Liver (tissue), 3 donors: Measurements from ENCODE around the gene GRXCR2.

Experiments
- ATF3 ChIP-seq: IDR thresholded peaks from 2 replicates; pipeline ENCODE4 v1.6.1; 2016; ENCODE audit warnings: antibody characterized with exemption
- CTCF ChIP-seq: fragments of 150-350 bp; IDR thresholded peaks from 2 replicates; pipeline ENCODE4 v1.5.1; 2017; ENCODE audit warnings: improper control_type of control experiment, low read depth, low read length; ENCODE audit not compliant: missing input control
- EGR1 ChIP-seq, 2 donors: IDR thresholded peaks; 2 replicates each; pipeline ENCODE4 v1.6.1; 2016 to 2018; ENCODE audit warnings: antibody characterized with exemption in 2 of 2, low read depth in 2 of 2
- FOXA1 ChIP-seq: IDR thresholded peaks from 2 replicates; pipeline ENCODE4 v1.6.1; 2016; ENCODE audit warnings: antibody characterized with exemption
- FOXA2 ChIP-seq: IDR thresholded peaks from 2 replicates; pipeline ENCODE4 v1.6.1; 2016; ENCODE audit warnings: antibody characterized with exemption
- JUND ChIP-seq, 2 donors: IDR thresholded peaks; 2 replicates each; pipeline ENCODE4 v1.6.1; 2016; ENCODE audit warnings: antibody characterized with exemption in 2 of 2
- MAX ChIP-seq: IDR thresholded peaks from 2 replicates; pipeline ENCODE4 v1.6.1; 2016; ENCODE audit warnings: antibody characterized with exemption
- RAD21 ChIP-seq, 2 donors: IDR thresholded peaks; 2 replicates each; pipeline ENCODE4 v1.6.1; 2016; ENCODE audit warnings: antibody characterized with exemption in 2 of 2, mild to moderate bottlenecking in 2 of 2
- RXRA ChIP-seq, 2 donors: IDR thresholded peaks; 2 replicates each; pipeline ENCODE4 v1.6.1; 2017 to 2018; ENCODE audit warnings: antibody characterized with exemption in 2 of 2, mild to moderate bottlenecking in 1 of 2
- SP1 ChIP-seq: IDR thresholded peaks from 2 replicates; pipeline ENCODE4 v1.6.1; 2018; ENCODE audit warnings: antibody characterized with exemption, mild to moderate bottlenecking
- TAF1 ChIP-seq: conservative IDR thresholded peaks from 2 replicates; pipeline ENCODE4 v1.6.1; 2016; ENCODE audit warnings: antibody characterized with exemption, mild to moderate bottlenecking
- YY1 ChIP-seq: IDR thresholded peaks from 2 replicates; pipeline ENCODE4 v1.6.1; 2016; ENCODE audit warnings: antibody characterized with exemption, mild to moderate bottlenecking
- TF ChIP-seq, protein P1 (sequence below): IDR thresholded peaks from 2 replicates; pipeline ENCODE4 v1.6.1; 2016; ENCODE audit warnings: antibody characterized with exemption, mild to moderate bottlenecking
- donor health status: healthy.
- donor health status: healthy.

- TF ChIP-seq JUND (IDR thresholded peaks at IDR 0.05) (no peak), TAF1 (no peak), CTCF (no peak), SP1 (no peak), EGR1 (IDR thresholded peaks at IDR 0.05; ENCODE audit: low read depth in 2 of 2) (no peak), MAX (no peak), FOXA1 (no peak), ATF3 (no peak), YY1 (no peak), FOXA2 (no peak), RAD21 (IDR thresholded peaks at IDR 0.05) (no peak), RXRA (IDR thresholded peaks at IDR 0.05) (no peak)
- TF ChIP-seq, protein P1, sequence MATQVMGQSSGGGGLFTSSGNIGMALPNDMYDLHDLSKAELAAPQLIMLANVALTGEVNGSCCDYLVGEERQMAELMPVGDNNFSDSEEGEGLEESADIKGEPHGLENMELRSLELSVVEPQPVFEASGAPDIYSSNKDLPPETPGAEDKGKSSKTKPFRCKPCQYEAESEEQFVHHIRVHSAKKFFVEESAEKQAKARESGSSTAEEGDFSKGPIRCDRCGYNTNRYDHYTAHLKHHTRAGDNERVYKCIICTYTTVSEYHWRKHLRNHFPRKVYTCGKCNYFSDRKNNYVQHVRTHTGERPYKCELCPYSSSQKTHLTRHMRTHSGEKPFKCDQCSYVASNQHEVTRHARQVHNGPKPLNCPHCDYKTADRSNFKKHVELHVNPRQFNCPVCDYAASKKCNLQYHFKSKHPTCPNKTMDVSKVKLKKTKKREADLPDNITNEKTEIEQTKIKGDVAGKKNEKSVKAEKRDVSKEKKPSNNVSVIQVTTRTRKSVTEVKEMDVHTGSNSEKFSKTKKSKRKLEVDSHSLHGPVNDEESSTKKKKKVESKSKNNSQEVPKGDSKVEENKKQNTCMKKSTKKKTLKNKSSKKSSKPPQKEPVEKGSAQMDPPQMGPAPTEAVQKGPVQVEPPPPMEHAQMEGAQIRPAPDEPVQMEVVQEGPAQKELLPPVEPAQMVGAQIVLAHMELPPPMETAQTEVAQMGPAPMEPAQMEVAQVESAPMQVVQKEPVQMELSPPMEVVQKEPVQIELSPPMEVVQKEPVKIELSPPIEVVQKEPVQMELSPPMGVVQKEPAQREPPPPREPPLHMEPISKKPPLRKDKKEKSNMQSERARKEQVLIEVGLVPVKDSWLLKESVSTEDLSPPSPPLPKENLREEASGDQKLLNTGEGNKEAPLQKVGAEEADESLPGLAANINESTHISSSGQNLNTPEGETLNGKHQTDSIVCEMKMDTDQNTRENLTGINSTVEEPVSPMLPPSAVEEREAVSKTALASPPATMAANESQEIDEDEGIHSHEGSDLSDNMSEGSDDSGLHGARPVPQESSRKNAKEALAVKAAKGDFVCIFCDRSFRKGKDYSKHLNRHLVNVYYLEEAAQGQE: no peak
Observed at GRCh38 chr5:145858959-145859358, 13.9 kb downstream of the GRXCR2 start.
